Prostate gland (tissue), 2 donors: ENCODE measurements around the gene PPP4R3B. TPM values are rescaled to one million over a fixed set of nuclear protein-coding genes. Genes with fewer than 3 reads are reported as not detected.

Experiments
- DNase-seq: peaks from one replicate; pipeline ENCODE4 v3.0.0-alpha.2; 2019; ENCODE audit warnings: low spot score
- H3K27ac ChIP-seq, 2 donors: fragments of 200-600 bp; sonication (generic); 2 replicates each; pipeline ENCODE4 v1.5.1; 2017 to 2019
- H3K27me3 ChIP-seq: fragments of 200-600 bp; sonication (generic); replicated peaks from 2 replicates; pipeline ENCODE4 v1.5.1; 2019; ENCODE audit not compliant: insufficient read depth
- H3K36me3 ChIP-seq, 2 donors: fragments of 200-600 bp; sonication (generic); 1 replicate in 1 of 2; 2 replicates in 1 of 2; pipeline versions ENCODE4 v1.5.1 to v1.8.1; 2017 to 2019
- H3K4me1 ChIP-seq: fragments of 200-600 bp; sonication (generic); replicated peaks from 2 replicates; pipeline ENCODE4 v1.5.1; 2019
- H3K4me3 ChIP-seq, 2 donors: fragments of 200-600 bp; sonication (generic); 2 replicates each; pipeline ENCODE4 v1.5.1; 2017 to 2019
- H3K9me3 ChIP-seq: fragments of 200-600 bp; sonication (generic); 2 replicates; pipeline ENCODE4 v1.5.1; 2017
- POLR2A ChIP-seq: fragments of 450-650 bp; IDR thresholded peaks from one replicate; pipeline ENCODE4 v1.6.1; 2016; ENCODE audit warnings: antibody characterized with exemption, mild to moderate bottlenecking
- POLR2AphosphoS5 ChIP-seq: sonication (generic); formaldehyde crosslinking; IDR thresholded peaks from one replicate; pipeline ENCODE4 v1.6.1; 2017; ENCODE audit warnings: antibody characterized with exemption
- WGBS: methylation state at CpG from one replicate; pipeline ENCODE4 v1.1.5; 2018; 5-methylcytosine and 5-hydroxymethylcytosine counted together
- intact Hi-C: fragments of 100-400 bp; cut with DNase I; formaldehyde crosslinking; loops from one replicate; pipeline ENCODE4 v1.14.2; 2022
- total RNA-seq, 2 donors: library from RNA; depleted of rRNA; stranded (reverse); fragments of >200 nt; gene quantifications; one replicate each; pipeline ENCODE4 v1.1.0, GENCODE V29; 2016
- TF ChIP-seq, protein P1 (sequence below), 4 experiments: fragments of 200-600 bp in 2 of 4; fragments of 450-650 bp in 2 of 4; sonication (generic) in 2 of 4; IDR thresholded peaks; 1 replicate in 3 of 4; 2 replicates in 1 of 4; pipeline ENCODE4 v1.5.1; 2016 to 2019; ENCODE audit warnings: antibody characterized with exemption in 4 of 4, mild to moderate bottlenecking in 2 of 4, moderate library complexity in 2 of 4

PPP4R3B gene
- total RNA-seq, 2 donors from 2014 or later, result 51.4 to 62.0 TPM

DNA sequence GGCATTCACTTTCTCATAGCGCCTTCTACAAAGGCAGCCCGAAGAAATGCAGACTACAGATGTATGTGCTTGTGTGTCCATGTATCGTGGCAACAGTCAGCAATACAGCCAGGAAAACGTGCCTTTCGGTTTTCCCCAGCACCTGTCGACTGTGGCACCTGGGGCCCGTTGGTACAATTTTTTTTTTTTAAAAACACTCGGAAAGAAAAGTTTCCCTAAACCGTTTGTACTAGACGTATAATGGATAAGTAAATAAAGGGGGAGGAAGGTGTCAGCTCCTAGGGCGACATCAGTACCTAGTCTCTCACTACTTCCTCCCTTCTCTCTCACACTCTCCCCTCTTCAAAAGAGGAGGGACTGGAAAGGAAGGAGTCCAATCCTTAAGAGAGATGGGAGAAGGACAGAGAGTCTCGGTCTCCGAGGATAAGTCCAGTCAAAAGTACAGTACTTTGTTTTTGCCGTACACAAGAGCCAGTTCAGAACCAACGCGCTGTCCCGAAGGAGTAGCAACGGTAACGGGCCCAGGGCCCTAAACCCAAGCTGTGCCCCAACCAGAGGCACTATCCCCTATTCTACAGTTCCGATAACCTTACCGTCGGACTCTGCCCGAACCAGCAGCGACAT lies 759 bp downstream of the PPP4R3B start:
- H3K4me3 ChIP-seq, result peak overlapping the region; percentile 94 to 96
- intact Hi-C loops, result loop anchor here (5.0 kb wide), 2 partner anchors 94 to 199 kb away; partner anchors contain the start of gene CCDC88A
- peak; percentile 29 for DNase-seq
- no peaks in the 10 kb centered on the region for H3K27me3 ChIP-seq
- WGBS, result under 1% methylated on average over 20 of the region's 24 CpGs
- H3K36me3 ChIP-seq, result no peaks in the 10 kb centered on the region
- TF ChIP-seq, protein P1, sequence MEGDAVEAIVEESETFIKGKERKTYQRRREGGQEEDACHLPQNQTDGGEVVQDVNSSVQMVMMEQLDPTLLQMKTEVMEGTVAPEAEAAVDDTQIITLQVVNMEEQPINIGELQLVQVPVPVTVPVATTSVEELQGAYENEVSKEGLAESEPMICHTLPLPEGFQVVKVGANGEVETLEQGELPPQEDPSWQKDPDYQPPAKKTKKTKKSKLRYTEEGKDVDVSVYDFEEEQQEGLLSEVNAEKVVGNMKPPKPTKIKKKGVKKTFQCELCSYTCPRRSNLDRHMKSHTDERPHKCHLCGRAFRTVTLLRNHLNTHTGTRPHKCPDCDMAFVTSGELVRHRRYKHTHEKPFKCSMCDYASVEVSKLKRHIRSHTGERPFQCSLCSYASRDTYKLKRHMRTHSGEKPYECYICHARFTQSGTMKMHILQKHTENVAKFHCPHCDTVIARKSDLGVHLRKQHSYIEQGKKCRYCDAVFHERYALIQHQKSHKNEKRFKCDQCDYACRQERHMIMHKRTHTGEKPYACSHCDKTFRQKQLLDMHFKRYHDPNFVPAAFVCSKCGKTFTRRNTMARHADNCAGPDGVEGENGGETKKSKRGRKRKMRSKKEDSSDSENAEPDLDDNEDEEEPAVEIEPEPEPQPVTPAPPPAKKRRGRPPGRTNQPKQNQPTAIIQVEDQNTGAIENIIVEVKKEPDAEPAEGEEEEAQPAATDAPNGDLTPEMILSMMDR (IDR thresholded peaks at IDR 0.05), result no peak
- no peak for TF ChIP-seq POLR2AphosphoS5
- TF ChIP-seq POLR2A, result no peak
- H3K9me3 ChIP-seq, result no peaks in the 10 kb centered on the region
- peaks cover 3% of the 10 kb centered on the region for H3K4me1 ChIP-seq
- H3K27ac ChIP-seq, result peak overlapping the region; percentile 91 to 96

DNA sequence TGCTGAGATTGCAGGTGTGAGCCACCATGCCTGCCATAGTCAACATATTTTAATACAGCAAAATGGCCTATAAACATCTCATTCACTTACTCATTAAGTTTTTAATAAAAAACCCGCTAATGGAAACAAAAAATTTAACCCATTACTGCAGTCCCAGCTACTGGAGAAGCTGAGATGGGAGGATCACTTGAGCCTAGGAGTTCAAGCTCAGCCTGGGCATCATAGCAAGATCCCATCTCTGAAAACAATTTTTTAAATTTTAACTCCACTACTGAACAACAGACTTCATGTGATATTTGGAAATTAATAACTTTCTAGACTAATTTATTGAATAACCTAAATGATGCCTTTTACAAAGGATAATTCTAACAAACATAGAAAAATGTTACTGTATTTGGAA lies 5.4 kb downstream of the PPP4R3B start:
- TF ChIP-seq, protein P1 (IDR thresholded peaks at IDR 0.05), result no peak
- no peak for TF ChIP-seq POLR2AphosphoS5
- TF ChIP-seq POLR2A, result no peak
- DNase-seq, result no peak
- 92% methylated on average over 1 of the region's 1 CpG for WGBS
- Histone ChIP-seq H3K9me3 (no peaks in the 10 kb centered on the region), H3K4me3 (no peak overlapping the region), H3K4me1 (no peaks in the 10 kb centered on the region), H3K27ac (no peak overlapping the region), H3K27me3 (no peaks in the 10 kb centered on the region), H3K36me3 (no peaks in the 10 kb centered on the region)
- intact Hi-C loops, result no loop called here

DNA sequence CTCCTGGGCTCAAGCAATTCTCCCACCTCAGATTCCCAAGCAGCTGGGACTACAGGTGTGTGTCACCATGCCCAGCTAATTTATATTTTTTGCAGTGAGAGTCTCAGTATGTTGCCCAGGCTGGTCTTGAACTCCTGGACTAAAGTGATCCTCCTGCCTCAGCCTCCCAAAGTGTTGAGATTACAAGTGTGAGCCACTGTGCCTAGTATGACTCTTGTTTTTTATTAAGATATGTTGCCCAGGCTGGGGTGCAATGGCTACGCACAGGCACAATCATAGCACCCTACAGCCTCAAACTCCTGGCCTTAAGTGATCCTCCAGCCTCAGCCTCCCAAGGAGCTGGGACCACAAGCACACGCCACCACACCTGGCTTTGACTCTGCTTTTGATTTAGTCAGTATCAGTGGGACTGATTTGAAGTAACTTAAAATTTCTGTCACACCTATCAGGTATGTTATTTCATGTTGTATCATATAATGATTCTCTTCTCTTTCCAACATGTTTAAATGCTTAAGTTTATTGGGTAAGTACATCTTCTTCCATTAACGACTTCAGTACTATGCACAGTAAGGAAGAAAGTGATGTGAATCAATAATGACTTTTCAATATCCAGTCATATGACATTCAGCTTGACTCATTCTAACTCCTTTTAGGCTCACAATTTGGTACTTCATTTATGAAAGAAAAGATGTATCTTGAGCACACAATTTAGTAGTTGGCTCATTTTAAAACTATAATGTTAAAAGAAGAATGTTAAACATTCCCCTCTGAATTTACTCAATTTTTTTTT lies 6.3 kb downstream of the PPP4R3B start:
- no peak for DNase-seq
- Histone ChIP-seq H3K4me1 (no peaks in the 10 kb centered on the region), H3K4me3 (no peak overlapping the region), H3K27me3 (no peaks in the 10 kb centered on the region), H3K9me3 (no peaks in the 10 kb centered on the region), H3K27ac (no peak overlapping the region), H3K36me3 (no peaks in the 10 kb centered on the region)
- 98% methylated on average over 3 of the region's 3 CpGs for WGBS
- intact Hi-C loops, result no loop called here
- TF ChIP-seq POLR2A, result no peak
- TF ChIP-seq, protein P1 (IDR thresholded peaks at IDR 0.05), result no peak
- TF ChIP-seq POLR2AphosphoS5, result no peak

DNA sequence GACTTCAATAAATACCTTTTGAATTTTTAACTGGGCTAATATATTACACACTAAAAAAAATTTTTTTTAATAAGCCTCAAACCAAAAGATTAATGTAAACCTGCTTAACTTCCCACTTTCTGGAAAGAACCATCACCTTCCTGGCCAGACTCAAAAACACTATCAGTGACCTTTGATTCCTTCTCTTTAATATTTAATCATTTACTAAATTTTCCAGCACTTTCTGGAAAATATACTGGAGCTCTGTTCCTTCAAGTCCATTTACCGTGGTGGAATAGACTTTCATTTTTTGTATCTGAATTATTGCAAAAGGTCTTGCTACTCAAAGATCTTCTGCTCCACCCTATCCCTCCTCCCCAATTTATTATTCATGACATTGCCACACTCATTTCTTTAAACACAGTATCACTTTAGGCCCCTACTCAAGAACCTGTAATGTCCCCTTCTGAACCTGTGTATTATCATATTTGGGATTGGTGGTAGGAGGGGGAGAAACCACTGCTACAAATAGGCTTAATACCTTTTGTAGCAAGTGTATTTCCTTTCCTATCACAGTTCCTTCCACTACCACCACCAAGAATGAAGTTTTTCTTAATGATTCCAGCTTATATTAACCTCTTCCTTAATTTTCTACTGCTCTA lies 7.4 kb downstream of the PPP4R3B start:
- Histone ChIP-seq H3K27ac (no peak overlapping the region), H3K9me3 (no peaks in the 10 kb centered on the region), H3K27me3 (no peaks in the 10 kb centered on the region), H3K4me3 (no peak overlapping the region), H3K36me3 (no peaks in the 10 kb centered on the region), H3K4me1 (no peaks in the 10 kb centered on the region)
- WGBS, result 79% methylated on average over 1 of the region's 1 CpG
- DNase-seq, result no peak
- intact Hi-C loops, result no loop called here
- TF ChIP-seq POLR2AphosphoS5, result no peak
- TF ChIP-seq, protein P1 (IDR thresholded peaks at IDR 0.05), result no peak
- no peak for TF ChIP-seq POLR2A
